HAP-1 (cell line): ENCODE measurements around the gene AREL1.
A peak's percentile ranks its signal among the peaks of the same experiment; 100 is the strongest.

Source experiments
- DNase-seq, 2 experiments: peaks; one replicate each; pipeline ENCODE4 v3.0.0-alpha.2; 2016 to 2020; ENCODE audit warnings: low spot score in 2 of 2
- H3K27me3 ChIP-seq: fragments of 250-450 bp; sonication (Bioruptor Pico); 2 replicates; pipeline ENCODE4 v1.5.1; 2020; ENCODE audit warnings: low read depth, mild to moderate bottlenecking, moderate library complexity
- H3K36me3 ChIP-seq: fragments of 250-450 bp; sonication (Bioruptor Pico); replicated peaks from 2 replicates; pipeline ENCODE4 v1.5.1; 2020; ENCODE audit warnings: mild to moderate bottlenecking
- H3K4me1 ChIP-seq: fragments of 250-450 bp; sonication (Bioruptor Pico); 2 replicates; pipeline ENCODE4 v1.5.1; 2020; ENCODE audit warnings: mild to moderate bottlenecking
- H3K4me3 ChIP-seq: fragments of 250-450 bp; sonication (Bioruptor Pico); 2 replicates; pipeline ENCODE4 v1.5.1; 2020; ENCODE audit warnings: mild to moderate bottlenecking, moderate library complexity
- H3K9me3 ChIP-seq: fragments of 250-450 bp; sonication (Bioruptor Pico); 2 replicates; pipeline ENCODE4 v1.5.1; 2020; ENCODE audit warnings: mild to moderate bottlenecking, moderate library complexity
- in situ Hi-C: fragments of 300-500 bp; cut with MboI; formaldehyde crosslinking; loops from 3 replicates; pipeline ENCODE4 v1.14.3; 2020; ENCODE audit warnings: low sequenced_read_pairs, inconsistent platforms, mixed read lengths

The AREL1 gene

DNA sequence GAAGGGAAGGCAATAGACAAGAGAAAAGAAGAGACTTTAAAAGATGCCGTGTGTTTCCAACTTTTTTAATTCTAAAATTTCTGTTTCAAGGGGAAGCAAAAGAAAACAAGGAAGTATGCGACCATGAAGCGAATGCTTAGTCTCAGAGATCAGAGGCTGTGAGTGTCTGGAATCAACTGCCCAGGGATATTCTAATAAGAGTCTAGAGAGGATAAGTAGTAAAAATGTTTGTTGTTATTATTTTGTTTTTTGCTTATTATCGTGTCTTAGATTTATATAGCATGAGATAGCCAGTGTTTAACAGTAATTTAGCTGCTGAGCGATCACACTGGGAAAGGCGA is 485 bp upstream of the AREL1 start:
- peaks cover 5% of the 10 kb centered on the region for H3K4me1 ChIP-seq
- in situ Hi-C loops = no loop called here
- H3K27me3 ChIP-seq = no peaks in the 10 kb centered on the region
- H3K36me3 ChIP-seq = peaks cover 31% of the 10 kb centered on the region
- no peaks in the 10 kb centered on the region for H3K9me3 ChIP-seq
- peak overlapping the region; percentile 68 for H3K4me3 ChIP-seq
- DNase-seq = no peak

- no peak overlapping the region for H3K4me3 ChIP-seq
- in situ Hi-C loops = no loop called here
Observed at GRCh38 chr14:74711651-74712050, 1.2 kb downstream of the AREL1 start.

GRCh38 chr14:74710480-74710879 is 2.4 kb downstream of the AREL1 start:
- in situ Hi-C loops = no loop called here
- H3K36me3 ChIP-seq = peaks cover 6% of the 10 kb centered on the region
- no peak for DNase-seq

More at GRCh38 chr14:74711651-74712050, 1.2 kb downstream of the AREL1 start:
- Histone ChIP-seq H3K27me3 (no peaks in the 10 kb centered on the region), H3K4me1 (peaks cover 5% of the 10 kb centered on the region), H3K9me3 (no peaks in the 10 kb centered on the region), H3K36me3 (peaks cover 17% of the 10 kb centered on the region)
- DNase-seq = no peak

GRCh38 chr14:74705613-74706500 is 7.0 kb downstream of the AREL1 start:
- H3K4me1 ChIP-seq = no peaks in the 10 kb centered on the region; the same call in 1 of the 2 replicates
- no peak for DNase-seq
- in situ Hi-C loops = no loop called here
- H3K4me3 ChIP-seq = no peak overlapping the region
- H3K27me3 ChIP-seq = no peaks in the 10 kb centered on the region
- no peaks in the 10 kb centered on the region for H3K36me3 ChIP-seq
- H3K9me3 ChIP-seq = peaks cover 16% of the 10 kb centered on the region

More at GRCh38 chr14:74710480-74710879, 2.4 kb downstream of the AREL1 start:
- H3K4me3 ChIP-seq = no peak overlapping the region
- H3K27me3 ChIP-seq = no peaks in the 10 kb centered on the region
- peaks cover 5% of the 10 kb centered on the region for H3K4me1 ChIP-seq
- H3K9me3 ChIP-seq = no peaks in the 10 kb centered on the region

GRCh38 chr14:74704656-74705055 is 8.2 kb downstream of the AREL1 start:
- no peak for DNase-seq
- no peak overlapping the region for H3K4me3 ChIP-seq
- H3K27me3 ChIP-seq = no peaks in the 10 kb centered on the region
- no peaks in the 10 kb centered on the region for H3K36me3 ChIP-seq
- in situ Hi-C loops = no loop called here
- no peaks in the 10 kb centered on the region for H3K4me1 ChIP-seq
- peaks cover 16% of the 10 kb centered on the region for H3K9me3 ChIP-seq

- in situ Hi-C loops = no loop called here
- no peak for DNase-seq
- peaks cover 16% of the 10 kb centered on the region for H3K9me3 ChIP-seq
- H3K4me3 ChIP-seq = no peak overlapping the region
- no peaks in the 10 kb centered on the region for H3K4me1 ChIP-seq
- H3K36me3 ChIP-seq = no peaks in the 10 kb centered on the region
- no peaks in the 10 kb centered on the region for H3K27me3 ChIP-seq
Observed at GRCh38 chr14:74703043-74703442, 9.8 kb downstream of the AREL1 start.

DNA sequence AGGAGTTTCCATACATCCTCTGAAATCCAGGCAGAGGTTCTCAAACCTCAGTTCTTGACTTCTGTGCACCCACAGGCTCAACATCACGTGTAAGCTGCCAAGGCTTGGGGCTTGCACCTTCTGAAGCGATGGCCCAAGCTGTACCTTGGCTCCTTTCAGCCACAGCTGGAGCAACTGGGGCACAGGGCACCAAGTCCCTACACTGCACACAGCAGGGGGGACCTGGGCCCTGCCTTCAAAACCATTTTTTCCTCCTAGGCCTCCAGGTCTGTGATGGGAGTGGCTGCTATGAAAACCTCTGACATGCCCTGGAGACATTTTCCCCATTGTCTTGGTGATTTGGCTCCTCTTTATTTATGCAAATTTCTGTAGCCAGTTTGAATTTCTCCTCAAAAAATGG is 10.6 kb downstream of the AREL1 start:
- no peaks in the 10 kb centered on the region for H3K27me3 ChIP-seq
- peaks cover 16% of the 10 kb centered on the region for H3K9me3 ChIP-seq
- no peak overlapping the region for H3K4me3 ChIP-seq
- in situ Hi-C loops = no loop called here
- no peaks in the 10 kb centered on the region for H3K36me3 ChIP-seq
- no peaks in the 10 kb centered on the region for H3K4me1 ChIP-seq
- DNase-seq = no peak

GRCh38 chr14:74698465-74698864 is 14.4 kb downstream of the AREL1 start:
- no peaks in the 10 kb centered on the region for H3K27me3 ChIP-seq
- peaks cover 14% of the 10 kb centered on the region for H3K9me3 ChIP-seq
- no peaks in the 10 kb centered on the region for H3K4me1 ChIP-seq
- H3K4me3 ChIP-seq = no peak overlapping the region
- no peak for DNase-seq
- in situ Hi-C loops = no loop called here
- no peaks in the 10 kb centered on the region for H3K36me3 ChIP-seq

- in situ Hi-C loops = no loop called here
- Histone ChIP-seq H3K27me3 (no peaks in the 10 kb centered on the region), H3K36me3 (no peaks in the 10 kb centered on the region), H3K4me1 (no peaks in the 10 kb centered on the region), H3K9me3 (peaks cover 13% of the 10 kb centered on the region), H3K4me3 (no peak overlapping the region)
- no peak for DNase-seq
Observed at GRCh38 chr14:74697976-74698375, 14.9 kb downstream of the AREL1 start.

- Histone ChIP-seq H3K27me3 (no peaks in the 10 kb centered on the region), H3K4me1 (no peaks in the 10 kb centered on the region), H3K9me3 (peaks cover 9% of the 10 kb centered on the region), H3K36me3 (no peaks in the 10 kb centered on the region), H3K4me3 (no peak overlapping the region)
- no peak for DNase-seq
- in situ Hi-C loops = no loop called here
Observed at GRCh38 chr14:74697543-74697942, 15.3 kb downstream of the AREL1 start.

- H3K4me1 ChIP-seq = no peaks in the 10 kb centered on the region
- peaks cover 4% of the 10 kb centered on the region; the same call in 1 of the 2 replicates for H3K9me3 ChIP-seq
- DNase-seq = no peak
- no peaks in the 10 kb centered on the region for H3K36me3 ChIP-seq
- H3K27me3 ChIP-seq = no peaks in the 10 kb centered on the region
- no peak overlapping the region for H3K4me3 ChIP-seq
- in situ Hi-C loops = no loop called here
Observed at GRCh38 chr14:74697011-74697410, 15.9 kb downstream of the AREL1 start.

- H3K4me3 ChIP-seq = no peak overlapping the region
- DNase-seq = no peak
Observed at GRCh38 chr14:74695406-74695805, 17.5 kb downstream of the AREL1 start.

DNA sequence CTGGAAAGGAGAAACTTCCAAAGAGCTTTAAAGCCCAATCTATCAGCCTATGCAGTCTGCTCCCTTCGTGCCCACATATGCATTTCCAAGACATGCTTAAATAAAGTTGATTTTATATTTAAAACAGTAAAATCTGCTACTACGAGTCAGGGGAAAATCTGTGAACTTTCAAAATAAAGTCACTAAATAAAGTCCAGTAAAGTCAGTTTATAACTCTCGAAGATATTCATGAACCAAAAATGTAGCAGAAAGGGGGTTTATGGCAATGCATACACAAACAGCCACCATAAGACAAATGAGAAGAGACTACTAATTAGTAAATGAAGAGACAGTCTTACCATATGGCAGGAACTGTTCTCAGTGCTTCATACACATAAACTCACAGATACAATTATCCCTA is 19.7 kb downstream of the AREL1 start:
- in situ Hi-C loops = no loop called here
- Histone ChIP-seq H3K4me3 (no peak overlapping the region), H3K36me3 (peaks cover 9% of the 10 kb centered on the region), H3K9me3 (no peaks in the 10 kb centered on the region), H3K27me3 (no peaks in the 10 kb centered on the region), H3K4me1 (no peaks in the 10 kb centered on the region)
- DNase-seq = no peak

More at GRCh38 chr14:74695406-74695805, 17.5 kb downstream of the AREL1 start:
- Histone ChIP-seq H3K4me1 (no peaks in the 10 kb centered on the region), H3K27me3 (no peaks in the 10 kb centered on the region), H3K9me3 (no peaks in the 10 kb centered on the region), H3K36me3 (peaks cover 3% of the 10 kb centered on the region)
- in situ Hi-C loops = no loop called here

- no peaks in the 10 kb centered on the region for H3K4me1 ChIP-seq
- no peak for DNase-seq
- in situ Hi-C loops = no loop called here
- H3K9me3 ChIP-seq = no peaks in the 10 kb centered on the region
- H3K4me3 ChIP-seq = no peak overlapping the region
- H3K36me3 ChIP-seq = peaks cover 9% of the 10 kb centered on the region
- H3K27me3 ChIP-seq = no peaks in the 10 kb centered on the region
Observed at GRCh38 chr14:74691456-74691855, 21.4 kb downstream of the AREL1 start.
